GM18502 (cell line): Measurements from ENCODE around the gene IRX4.
"Not testable (repeated sequence)": the region's sequence is repeated elsewhere in the genome, so short reads cannot be mapped to it uniquely, and the experiment has no call there.

Experiments used
- ATAC-seq: cut with Tn5 transposase; IDR thresholded peaks from one replicate; pipeline ENCODE4 v1.9.1; 2021; ENCODE audit warnings: mild to moderate bottlenecking; ENCODE audit not compliant: unreplicated experiment, poor library complexity

Gene IRX4

DNA sequence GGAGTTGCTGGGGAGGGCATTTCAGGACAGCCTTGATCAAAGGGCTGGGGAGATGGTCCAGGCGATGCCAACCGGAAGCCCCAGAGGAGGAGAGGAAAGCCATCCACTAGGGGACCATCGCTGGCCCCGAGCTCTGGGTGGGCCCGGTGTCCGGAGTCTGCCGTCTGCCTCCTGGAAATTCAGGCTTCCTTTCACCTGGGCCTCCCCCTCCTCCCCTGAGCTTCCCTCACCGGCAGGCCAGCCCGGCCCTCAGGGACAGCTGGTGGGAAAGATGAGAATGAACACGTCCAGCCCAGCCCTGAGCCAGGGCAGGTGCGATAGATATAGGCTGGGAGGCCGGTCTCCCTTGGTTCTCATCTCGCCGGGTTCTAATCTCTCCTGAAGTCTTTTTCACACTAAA is 17.2 kb downstream of the IRX4 start:
- no peak for ATAC-seq

DNA sequence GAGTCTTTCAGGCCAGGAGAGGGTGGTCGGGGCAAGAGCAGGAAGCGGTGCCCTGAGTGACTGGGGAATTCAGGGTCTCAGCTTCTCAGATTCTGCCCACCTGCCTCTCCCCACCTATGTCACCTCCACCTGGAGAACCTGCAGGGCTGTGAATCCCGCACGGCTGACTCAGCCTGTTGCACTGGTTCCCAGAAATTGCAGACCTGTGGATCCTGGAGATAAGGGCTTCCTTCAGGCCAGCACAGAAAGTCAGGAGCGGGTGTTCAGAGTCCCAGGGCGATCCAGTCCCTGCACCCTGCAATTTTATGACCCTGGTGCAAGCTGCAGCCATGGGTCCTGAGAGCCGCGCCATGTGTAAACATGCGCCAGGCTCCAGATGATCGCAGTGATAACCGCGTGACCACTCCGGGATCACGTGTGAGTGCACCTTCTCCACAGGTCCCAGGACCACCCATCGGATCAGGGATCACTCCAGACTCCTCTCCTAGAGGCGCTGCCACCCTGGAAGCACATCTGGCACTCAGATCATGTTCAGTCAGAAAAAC is 17.8 kb downstream of the IRX4 start:
- no peak for ATAC-seq

DNA sequence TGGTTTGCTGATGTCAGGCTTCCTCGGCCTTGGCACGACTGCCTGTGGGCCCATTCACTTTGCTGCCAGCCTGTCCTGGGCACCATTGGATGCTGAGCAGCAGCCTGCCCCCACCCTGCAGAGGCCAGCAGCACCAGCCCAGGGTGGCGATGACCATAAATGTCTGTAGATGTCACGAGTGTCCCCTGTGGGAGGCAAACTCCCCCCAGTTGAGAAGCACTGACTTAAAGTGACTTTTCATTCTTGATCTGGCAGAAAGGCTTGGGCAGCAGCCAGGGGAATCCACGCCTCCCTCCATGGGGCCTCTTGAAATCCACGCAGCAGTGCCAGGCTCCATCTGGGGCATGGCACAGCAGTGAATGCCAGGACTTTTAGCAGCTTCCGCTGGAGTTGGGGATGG is 21.8 kb downstream of the IRX4 start:
- ATAC-seq = no peak

DNA sequence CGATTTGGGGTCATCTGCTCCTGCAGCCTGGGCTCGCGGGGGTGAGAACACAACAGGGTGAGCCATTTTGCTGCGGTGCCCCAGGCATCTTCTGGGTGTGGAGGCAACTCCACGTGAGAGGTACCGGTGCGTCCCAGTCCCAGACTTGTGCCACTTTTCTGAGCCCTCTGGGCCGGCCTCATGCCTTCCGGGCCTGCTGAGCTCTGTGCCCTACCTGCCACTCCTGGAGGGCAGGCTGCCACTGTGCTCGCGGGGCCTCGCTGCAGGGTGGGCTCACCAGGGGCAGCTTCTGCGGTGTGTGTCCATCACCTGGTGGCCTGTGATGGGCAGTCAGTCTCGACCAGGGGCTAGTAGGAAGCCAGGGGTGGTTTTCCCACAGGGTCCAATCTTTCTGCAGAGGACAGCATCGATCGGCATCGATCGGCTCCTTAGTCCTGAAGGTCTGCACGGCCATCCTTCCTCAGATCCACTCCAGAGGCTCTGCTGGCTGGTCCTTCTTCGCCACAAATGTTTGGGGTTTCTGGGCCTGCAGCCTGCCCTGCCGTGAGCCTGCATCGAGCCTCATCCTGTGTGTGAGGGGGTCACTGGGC is 22.6 kb downstream of the IRX4 start:
- no peak for ATAC-seq

DNA sequence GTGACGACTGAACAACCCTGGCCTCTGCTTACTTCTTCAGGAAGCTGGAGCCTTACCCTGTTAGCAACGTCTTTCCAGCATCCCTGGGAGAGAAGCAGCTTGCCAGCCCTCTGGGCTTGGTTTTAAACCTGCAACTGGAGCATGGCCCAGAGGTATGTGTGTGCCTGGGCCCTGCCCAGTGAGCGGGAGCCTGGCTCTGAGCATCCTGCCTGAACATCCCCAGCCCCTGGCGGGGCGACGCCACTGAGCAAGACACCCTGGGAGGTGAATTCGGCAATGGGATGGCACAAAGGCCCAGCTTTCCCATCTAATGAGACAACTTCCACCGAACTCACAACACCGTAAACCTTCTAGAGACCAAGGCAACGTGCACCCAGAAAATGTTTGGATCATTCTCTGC is 23.6 kb downstream of the IRX4 start:
- no peak for ATAC-seq

DNA sequence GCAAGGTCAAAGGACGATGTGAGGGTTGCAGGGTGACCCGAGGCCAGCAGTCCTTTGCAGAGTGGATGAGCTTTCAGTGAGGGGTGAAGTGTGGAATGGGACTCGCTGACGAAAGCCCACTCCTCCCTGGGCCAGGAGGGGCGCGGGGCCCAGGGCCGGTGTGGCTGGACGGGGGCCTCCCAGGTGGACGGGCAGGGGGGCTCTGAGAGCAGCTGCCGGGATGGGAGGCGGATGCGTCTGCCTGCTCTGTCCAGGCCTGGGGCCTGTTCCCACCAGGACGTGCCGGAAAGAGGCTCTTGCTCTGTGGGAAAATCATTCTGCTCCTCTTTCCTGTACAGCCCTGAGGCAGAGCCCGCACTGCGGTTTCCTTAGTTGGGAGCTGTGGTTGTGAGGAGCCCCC is 24.3 kb downstream of the IRX4 start:
- no peak for ATAC-seq

DNA sequence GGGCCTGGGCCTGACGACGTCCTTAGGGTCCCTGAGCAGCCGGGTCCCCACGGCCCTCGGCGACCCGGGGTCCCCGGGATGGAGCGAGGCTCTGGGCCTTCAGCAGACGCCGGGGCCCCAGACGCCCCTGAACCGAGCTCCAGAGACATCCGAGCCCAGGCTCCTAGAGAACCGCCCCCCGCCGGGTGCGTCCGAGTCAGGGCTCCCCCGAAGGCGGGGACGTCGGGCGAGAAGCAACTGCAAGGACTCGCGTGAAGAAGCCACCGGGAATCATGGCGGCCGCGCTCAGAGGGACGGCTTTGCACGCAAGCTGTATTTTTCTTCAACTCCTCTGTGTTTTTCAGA is 25.5 kb downstream of the IRX4 start:
- ATAC-seq = no peak

DNA sequence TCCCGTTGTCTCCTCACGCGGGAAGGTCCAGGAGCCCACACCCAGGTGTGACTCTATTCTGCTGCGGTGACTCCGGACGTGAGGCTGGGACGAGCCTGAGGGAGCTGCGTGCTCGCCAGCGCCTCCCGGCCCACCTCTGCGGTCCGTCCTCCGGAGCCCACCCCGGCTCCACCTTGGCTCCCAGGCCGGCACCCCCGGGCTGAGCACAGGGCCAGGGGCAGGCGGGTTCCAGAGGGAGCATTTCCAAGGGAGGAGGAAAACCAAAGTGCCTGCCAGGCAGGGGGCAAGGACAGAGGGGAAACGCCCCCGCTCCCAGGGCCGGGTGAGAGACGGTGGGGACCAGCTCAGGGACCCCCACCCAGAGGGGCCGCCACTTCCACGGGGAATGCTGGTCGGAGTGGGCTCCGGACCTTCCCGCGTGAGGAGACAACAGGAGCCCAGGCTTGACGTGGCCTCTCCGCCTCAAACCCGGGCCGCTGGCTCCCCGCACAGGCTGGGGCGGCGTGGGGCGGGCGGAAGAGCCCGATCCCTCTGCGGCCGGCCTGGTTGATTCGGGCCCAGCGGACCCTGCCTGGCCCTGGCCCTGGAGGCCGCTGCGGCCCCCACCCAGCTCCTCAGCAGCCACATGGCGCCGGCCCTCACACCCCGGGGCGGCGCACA is 26.0 kb downstream of the IRX4 start:
- no peak for ATAC-seq

DNA sequence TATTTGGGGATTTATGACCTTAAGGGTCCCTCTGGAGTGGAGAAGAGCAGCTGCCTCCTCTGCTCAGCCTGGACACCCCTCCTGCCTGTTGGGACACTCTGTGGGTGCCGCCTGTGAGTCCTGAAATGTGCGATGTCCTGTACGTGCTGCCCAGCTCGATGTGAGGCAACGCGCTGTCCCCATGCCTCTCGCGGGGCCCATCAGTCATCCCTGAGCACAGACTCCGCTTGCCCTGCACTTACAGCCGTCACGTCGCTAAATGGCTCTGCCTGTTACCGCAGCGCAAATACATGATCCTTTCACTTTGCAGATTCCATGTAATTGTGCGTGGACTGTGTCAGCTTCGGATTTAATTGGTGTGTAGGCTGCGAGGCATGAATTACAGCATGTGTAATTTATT is 27.1 kb downstream of the IRX4 start:
- no peak for ATAC-seq

DNA sequence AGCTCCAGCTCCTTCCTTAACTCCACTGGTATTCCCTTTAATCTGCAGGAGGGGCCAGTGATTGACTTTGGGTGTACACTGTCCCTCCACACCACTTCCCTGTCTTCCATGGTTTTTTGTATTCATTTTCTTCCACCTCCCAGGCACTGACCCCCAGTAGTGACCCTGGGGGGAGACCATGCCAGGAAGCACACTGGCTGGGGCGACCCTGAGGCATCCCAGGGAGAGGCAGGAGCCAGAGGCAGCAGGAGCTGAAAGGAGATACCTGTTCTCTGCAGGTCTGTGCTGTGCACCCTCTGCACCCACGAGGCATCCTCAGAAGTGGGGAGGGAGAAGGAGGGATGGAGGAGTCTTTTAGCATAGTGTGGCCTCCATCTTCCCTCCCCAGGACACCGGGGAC is 27.6 kb downstream of the IRX4 start:
- ATAC-seq = no peak

DNA sequence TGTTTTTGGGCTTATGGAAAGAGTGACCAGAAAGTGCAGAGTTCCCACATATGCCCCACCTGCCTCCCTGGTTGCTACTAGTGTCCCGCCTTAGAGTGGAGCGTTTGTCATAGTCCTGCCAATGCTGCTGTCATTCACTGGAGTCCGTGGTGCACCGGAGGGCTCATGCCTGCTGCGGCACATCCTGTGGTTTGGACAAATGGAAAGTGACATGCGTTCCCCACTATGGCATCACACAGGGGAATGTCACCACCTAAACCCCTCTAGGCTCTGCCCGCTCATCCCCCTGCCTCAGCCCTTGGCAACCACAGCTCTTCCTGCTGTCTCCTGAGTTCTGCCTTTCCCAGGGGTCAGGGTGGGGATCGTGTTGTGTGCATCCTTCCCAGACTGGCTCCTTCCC is 29.2 kb downstream of the IRX4 start:
- no peak for ATAC-seq

DNA sequence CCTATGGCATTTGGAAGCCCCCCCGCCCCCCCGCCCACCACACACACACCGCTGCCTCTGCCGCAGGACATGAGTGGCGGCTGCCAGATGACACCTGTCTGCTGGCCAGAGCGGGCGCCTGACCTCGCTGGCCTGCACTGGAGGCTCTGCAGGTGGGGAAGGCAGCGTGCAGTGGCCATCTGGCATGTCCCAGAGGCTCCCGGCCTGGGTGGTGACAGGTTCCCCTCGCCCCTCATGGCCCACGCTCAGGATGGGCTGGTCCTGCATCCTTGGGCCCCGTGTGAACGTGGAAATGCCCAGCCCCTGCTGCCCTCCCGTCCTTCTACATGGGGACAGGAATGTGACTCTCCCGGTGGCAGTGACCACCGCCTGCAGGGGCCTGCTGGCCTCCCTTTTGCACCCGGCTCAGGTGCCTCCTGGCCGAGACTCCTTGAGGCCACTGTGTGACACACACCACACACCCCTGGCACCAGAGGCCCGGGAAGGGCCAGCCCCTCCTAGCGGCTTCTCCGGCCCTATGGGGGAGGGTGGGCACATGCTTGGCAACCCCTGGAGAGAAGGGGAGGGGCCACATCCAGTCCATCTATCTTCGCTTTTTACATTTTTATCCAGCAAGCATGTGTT is 30.3 kb downstream of the IRX4 start:
- no peak for ATAC-seq

DNA sequence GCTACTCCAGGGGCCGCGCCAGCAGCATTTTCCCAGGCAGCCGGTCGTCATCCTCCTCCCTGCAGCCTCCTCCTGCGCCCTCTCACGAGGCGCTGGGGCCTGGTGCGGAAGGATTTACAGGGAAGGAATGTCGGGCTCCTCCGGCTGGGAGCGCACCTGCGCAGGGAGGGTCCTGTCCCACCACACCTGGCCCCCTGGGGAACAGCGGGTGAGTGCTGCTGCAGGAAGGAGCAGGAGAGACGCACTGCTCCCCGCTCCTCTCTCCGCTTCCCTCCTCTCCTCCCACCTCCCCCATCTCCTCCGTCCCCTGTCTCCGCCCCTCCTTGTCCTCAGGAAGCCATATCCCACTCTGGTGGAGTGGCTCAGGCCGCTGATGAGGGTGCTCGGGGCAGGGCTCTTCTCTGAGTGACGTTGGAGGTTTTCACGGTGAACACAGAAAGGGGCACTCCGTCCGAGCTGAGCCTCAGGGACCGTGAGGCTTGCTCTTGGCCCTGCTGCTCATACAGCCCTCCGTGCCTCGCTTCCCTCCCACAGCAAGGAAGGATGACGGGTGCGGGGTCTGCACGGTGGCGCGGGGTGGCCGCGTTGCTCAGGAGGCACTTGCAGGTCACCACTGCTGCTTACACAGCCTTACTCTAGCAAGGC is 31.3 kb downstream of the IRX4 start:
- ATAC-seq = no peak

DNA sequence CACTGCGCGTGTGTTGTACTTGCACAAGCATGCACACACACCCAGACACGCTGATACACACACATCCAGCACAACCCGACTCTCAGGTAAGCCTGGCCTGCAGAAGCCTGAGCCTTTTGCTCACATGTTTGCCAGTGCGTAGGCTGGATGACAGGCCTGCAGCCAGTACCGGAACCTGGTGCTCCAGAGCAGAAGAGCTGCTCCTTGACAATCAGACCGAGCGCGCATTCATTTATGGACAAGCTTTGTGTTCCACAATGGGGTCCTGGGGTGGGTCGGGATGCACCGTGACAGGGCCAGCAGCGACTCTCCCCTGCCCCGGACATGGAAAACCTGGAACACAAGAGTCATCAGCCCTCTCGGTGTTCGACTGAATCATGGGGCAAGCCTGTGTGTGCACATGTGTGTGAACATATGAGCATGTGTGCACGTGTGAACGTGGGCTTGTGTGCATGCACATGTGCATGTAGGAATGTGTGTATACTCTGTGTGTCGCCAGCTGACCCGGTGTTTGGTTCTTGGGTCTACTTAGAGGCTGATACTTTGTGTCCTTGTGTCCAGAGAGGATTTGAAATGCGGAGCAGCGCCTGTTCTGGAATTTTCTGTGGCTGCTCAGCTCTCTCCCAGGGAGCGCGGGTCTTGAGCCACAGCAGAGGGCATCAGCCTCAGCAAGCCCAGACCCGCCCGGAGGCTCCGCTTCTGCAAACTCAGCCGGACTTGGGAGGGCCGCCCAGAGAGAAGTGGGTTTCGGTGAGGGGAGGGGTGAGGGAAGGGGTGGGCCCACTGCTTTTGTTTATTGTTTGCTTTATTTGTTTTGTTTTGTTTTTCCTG is 32.2 kb downstream of the IRX4 start:
- no peak for ATAC-seq

DNA sequence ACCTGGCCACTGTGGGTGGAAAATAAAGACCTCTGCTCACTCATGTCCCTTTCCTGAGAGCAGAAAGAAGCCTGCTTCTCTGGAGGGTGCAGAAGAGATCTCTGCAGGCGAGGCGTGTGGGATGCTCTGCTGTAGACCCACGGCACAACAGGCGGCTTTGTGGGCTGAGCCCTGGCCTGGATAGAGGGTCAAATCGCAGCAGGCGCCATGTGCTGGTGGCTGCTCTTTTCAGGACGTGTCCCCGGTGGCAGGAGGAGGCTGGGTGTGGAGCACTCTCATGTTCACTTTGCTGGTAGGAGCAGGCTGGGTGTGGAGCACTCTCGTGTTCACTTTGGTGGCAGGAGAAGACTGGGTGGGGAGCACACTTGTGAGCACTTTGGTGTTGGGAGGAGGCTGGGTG is 35.1 kb downstream of the IRX4 start:
- no peak for ATAC-seq

DNA sequence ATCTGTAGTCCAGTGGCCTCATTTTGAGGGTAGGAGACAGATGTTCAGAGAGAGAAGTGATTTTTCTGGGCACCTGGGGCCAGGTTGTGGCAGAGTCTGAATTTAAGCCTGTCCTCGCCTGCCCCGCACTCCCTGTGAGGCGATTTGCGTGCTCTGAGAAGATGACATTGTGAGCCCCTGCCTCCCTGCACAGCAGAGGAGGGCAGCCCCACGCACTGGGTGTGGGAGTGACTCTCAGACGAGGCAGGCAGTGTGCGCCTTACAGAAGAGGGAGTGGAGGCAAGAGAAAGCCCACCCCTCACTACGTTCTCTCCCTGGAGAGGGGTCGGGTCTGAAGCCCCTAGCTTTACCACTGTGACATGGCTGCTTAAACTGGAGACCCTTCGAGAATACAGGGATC is 35.7 kb downstream of the IRX4 start:
- ATAC-seq = no peak

DNA sequence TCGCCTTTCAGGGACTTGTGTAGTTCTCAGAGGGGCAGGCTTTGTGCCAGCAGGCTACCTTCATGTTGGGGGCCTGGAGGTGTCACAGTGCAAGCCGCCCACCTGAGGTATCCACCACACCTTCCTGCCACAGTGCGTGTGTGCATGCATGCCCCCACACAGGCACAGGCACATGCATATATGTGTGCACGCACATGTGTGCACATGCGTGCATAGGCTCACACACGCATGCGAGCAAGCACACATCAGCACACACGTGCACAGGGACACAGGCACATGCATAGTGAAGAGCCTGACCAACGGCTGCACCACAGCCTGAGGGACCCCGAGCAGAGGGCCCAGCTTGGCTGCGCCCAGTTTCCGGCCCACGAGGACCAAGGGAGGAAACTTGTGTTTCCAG is 36.1 kb downstream of the IRX4 start:
- no peak for ATAC-seq

DNA sequence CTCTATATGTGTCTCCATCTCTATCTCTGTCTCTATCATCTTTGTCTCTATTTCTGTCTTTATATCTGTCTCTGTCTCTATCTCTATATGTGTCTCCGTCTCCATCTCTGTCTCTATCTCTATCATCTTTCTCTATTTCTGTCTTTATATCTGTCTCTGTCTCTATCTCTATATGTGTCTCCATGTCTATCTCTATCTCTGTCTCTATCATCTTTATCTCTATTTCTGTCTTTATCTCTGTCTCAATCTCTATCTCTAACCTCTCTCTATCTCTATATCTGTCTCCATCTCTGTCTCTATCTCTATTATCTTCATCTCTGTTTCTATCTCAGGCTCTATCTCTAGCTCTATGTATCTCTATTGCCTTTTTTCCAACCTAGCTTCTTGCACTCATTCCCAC is 37.0 kb downstream of the IRX4 start:
- no peak for ATAC-seq

DNA sequence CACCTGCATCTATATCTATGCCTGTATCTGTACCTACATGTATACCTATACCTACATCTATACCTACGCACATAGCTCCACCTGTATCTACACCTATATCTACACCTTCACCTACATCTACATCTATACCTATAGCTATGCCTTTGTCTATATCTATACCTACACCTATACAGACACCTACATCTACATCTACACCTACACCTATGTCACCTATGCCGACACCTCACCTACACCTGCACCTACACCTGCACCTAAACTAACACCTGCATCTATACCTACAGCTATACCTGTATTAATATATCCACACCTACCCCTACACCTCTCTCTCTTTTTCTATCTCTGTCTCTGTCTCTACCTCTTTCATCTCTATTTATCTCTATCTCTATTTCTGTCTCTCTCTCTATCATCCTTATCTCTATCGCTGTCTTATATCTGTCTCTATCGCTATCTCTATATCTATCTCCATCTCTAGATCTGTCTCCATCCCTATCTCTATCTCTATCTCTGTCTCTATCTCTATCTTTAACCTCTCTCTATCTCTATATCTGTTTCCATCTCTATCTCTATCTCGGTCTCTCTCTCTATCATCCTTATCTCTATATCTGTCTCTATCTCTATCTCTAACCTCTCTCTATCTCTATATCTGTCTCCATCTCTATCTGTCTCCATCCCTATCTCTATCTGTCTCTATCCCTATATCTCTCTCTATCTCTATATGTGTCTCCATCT is 37.9 kb downstream of the IRX4 start:
- no peak for ATAC-seq

DNA sequence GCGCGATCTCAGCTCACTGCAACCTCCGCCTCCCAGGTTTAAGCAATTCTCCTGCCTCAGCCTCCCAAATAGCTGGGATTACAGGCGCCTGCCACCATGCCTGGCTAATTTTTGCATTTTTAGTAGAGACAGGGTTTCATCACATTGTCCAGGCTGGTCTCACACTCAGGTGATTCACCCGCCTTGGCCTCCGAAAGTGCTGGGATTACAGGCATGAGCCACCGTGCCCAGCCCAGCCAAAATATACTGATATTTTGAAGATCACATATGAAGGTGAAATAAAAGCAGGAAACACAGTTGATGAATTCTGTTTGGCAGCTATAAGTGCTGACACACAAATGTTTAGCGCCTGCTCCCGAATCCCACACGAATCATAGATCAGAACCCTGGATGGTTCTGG is 39.0 kb downstream of the IRX4 start:
- not testable (repeated sequence) for ATAC-seq
